GM18868 (cell line): ENCODE results near the gene TNXB.
"Not testable (repeated sequence)": the region's sequence is repeated elsewhere in the genome, so short reads cannot be mapped to it uniquely, and the experiment has no call there.

Experiments used
- ATAC-seq: cut with Tn5 transposase; IDR thresholded peaks from one replicate; pipeline ENCODE4 v1.9.1; 2021; ENCODE audit warnings: mild to moderate bottlenecking, moderate library complexity; ENCODE audit not compliant: unreplicated experiment

TNXB gene

DNA sequence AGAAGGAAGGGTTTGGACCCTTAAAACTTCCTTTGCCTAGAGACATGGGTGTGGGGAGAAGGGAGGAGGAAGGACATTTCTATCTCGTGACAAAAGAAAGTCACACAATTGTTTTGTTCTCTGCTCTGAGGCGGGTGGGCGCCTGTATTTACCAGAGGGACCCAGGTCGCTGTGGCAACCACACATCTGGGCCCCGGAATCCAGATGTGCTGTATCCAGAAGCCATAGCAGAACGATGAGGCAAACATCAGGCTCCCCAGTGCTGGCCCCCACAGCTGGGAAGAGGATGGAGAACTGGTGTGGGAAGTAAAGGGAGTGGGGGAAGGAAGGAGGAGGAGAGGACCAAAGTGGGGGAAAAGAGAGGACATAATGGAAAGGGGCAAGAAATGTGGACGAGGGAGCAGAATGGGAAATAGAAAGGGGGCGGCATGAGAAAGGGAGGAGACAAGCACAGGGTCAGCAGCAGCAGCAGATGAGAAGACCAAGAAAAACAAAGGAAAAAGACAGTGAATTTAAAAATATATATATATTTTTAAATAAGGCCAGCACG lies 3.4 kb upstream of the TNXB start:
- ATAC-seq, result no peak

DNA sequence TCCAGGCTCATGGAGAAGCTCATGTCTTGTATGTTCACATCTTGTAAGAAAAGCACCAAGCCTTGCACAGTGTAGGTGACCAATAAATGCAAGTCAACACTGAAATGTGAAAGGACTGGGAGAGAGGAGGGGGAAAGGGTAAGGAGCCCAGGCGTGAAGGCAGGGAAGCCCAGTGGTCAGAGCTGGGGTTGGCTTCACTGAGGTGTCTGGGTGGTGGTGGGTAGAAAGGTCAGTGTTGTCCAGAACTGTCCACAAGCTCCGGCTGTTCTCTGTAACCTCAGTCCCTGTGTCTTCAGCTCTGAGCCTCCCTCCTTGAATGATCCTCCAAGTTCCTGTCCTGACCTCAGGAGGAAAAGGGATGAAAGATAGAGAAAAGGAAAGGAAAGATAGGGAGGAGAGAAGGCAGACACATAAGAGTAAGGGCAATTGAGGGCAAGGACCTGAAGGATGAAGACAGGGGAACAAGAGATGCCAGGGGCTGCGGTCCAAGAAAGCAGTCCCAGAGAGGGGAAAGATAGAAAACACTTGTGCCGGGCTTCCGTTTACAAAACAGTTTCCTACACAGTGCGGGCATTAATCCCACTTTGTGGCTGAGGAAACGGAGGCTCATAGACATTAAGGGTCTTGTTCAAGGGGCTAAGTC lies 2.4 kb upstream of the TNXB start:
- no peak for ATAC-seq

DNA sequence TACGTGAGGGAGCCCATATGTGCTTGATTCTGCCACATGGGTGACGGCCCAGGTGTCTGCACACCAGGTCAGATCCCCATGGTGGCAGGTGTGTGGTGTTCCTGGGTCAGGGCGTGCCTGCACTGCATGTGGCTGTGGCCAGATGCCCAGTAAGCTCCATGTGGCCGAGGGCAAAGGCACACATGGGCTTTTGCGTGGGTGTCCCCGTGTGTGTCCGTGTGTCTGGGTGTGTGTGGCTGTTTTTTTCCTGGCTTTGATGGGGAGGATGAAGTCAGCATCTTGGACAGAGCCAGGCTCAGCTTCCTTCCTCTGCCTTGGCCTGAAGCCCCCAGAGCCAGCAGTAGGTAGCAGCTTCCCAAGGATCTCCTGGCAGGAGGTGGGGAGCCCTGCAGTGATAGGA lies 1.5 kb upstream of the TNXB start:
- ATAC-seq, result no peak

DNA sequence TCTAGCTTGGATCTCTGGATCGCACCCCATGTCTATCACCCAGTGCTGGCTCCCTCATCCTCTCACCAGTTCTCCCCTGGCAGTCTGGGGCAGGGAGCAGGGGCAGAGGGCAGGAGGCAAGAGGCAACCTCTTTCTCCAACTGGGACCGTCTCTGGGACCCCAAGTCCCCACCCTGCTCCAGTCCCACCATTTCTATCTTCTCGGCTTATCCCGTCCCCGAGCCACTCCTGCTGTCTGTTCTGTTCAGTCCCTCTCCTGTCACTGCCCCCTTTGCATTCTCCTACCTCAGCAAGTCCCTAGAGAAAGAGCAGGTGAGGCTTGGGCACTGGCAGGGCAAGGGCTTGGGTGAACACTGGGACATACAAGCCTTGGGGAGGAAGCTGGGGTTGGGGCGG lies 625 bp upstream of the TNXB start:
- ATAC-seq, result no peak

DNA sequence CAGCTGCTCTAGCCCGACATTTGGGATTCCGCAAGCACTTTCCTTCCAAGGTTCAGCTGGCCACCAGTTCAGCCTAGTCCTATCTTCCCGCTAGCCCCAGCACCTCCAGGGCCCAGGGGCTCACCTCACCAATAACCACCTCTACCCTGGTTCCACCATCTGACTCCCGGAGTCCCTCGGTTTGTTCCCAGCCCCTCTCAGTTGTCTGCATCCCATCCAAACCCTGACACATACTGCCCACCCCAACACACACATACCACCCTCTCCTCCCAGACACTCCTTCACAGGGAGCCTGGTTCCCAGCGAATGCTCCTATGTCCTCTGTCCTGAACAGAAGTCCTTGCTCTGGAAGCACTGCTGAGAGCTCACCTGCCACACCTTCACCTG lies 418 bp downstream of the TNXB start:
- no peak for ATAC-seq

DNA sequence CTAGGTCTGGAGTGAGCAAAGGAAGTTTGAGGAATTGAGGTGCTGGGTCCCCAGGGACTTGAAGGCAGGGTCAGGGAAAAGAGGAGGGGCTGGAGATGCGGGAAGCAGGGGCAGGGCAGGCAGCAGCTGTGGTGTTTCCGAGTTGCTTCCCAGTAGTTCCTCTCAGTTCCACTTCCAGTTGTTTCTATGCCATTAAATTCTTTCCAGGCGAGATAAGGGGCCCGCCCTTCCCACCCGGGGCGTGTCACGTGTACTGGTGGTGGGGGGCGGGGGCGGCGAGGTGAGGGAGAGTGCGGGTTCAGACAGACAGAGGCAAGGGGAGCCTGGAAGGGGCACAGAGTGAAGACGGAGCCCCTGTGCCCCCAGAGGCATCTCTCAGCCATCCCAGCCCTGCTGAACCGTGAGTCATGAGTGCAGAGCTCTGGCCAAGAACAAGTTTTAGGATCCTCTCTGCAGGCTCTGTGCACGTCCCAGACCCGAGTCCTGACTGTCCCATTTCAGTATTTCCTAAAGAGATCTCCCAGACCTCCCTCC lies 977 bp downstream of the TNXB start:
- no peak for ATAC-seq

DNA sequence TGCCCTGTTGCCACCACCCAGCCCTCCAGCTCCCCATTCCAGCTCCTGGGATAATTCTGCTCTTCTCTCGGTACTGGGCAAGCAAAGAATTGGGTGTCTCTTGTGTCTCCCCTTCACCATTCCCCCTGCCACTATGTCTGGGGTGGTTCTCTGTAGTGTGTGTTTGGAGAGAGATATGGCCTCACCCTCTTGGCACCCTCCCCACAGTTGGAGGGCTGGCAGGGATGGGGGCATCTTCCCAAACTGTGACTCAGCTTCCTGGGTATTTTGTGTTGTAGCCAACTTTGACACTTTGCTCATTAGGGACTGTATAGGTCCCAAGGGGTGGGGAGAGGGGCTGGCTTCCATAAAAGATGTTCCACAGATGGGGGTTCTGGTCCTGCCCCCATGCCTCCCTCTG lies 1.7 kb downstream of the TNXB start:
- ATAC-seq, result no peak

DNA sequence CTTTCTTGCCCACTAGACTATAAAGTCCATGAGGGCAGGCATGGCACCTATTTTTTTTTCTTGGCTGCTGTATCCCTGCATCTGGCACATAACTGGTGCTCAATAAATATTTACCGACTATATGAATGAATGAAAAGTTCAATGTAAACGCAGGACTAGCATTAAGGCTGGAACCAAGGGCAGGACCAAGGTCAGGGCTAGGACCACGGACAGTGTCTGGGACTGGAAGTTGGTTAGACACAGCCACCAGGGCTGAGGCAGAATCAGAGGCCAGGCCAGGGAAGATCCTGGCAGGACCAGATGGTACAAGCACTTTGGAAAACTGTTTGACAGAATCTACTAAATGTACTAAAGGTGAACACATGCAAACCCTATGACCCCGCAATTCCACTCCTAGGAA lies 3.7 kb downstream of the TNXB start:
- ATAC-seq, result no peak

DNA sequence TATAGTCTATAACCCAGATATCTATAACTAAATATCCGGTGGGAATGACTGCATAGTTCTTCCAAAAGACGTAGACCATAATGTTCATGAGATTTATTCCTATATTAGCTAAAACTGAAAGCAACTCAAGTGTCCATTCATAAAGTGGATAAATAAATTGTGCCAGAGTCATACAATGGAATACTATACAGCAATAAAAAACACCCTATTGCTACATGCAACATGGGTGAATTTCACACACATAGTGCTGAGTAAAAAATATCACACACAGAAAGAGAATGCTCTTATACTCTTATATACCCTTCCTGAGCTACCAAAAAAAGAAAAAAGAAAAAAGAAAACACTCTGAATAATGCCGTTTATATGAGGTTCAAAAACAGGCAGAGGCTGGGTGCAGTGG lies 6.9 kb downstream of the TNXB start:
- no peak for ATAC-seq

DNA sequence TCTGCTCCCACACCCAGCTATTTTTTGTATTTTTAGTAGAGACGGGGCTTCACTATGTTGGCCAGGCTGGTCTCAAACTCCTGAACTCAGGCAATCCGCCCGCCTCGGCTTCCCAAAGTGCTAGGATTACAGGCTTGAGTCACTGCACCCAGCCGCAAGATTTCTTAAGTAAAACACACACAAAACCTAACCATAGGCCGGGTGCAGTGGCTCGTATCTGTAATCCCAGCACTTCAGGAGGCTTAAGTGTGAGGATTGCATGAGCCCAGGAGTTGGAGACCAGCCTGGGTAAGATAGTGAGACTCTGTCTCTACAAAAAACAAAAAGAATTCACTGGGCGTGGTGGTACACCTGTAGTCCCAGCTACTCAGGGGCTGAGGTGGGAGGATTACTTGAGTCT lies 8.9 kb downstream of the TNXB start:
- not testable (repeated sequence) for ATAC-seq

DNA sequence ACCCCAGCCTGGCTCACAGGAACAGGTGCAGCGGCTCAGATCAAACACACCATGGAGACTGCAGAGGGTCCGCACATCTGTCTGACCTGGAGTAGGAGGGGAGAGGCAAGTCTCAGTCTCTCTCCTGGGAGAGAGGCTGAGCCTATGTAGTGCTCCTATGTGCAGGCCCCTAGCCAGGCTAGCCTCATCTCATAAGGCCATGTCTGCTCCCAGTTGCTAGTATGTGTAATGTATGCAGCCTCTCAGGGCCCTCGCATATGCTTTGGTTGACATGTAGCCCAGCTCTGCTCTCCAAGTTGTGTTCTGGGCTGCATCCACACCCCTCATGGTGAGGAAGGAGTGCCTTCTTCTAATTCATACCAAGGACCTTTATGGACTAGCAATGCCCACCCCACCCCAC lies 11.8 kb downstream of the TNXB start:
- no peak for ATAC-seq

DNA sequence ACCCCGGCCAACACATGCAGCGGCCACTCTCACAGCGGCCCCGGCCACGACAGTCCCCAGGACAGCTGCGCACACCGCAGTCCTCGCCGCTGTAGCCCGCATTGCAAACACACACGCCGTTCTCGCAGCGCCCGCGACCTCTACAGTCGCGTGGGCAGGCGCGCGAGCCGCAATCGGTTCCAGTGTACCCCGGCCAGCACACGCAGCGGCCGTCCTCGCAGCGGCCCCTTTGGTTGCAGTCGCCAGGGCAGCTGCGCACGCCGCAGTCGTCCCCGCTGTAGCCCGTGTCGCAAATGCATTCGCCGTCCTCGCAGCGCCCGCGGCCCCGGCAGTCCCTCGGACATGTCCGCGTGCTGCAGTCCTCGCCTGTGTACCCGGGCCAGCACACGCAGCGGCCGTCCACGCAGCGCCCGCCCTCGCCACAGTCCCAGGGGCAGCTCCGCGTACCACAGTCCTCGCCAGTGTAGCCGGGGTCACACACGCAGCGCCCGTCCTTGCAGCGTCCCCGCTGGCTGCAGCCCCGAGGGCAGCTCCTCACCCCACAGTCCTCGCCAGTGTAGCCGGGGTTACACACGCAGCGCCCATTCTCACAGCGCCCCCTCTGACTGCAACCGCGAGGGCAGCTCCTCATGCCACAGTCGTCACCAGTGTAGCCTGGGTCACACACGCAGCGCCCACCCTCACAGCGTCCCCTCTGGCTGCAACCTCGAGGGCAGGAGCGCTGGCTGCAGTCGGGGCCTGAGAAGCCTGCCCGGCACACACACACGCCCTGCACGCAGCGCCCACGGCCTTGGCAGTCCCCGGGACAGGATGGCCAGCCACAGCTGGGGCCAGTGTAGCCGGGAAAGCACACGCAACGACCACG lies 12.5 kb downstream of the TNXB start:
- no peak for ATAC-seq

DNA sequence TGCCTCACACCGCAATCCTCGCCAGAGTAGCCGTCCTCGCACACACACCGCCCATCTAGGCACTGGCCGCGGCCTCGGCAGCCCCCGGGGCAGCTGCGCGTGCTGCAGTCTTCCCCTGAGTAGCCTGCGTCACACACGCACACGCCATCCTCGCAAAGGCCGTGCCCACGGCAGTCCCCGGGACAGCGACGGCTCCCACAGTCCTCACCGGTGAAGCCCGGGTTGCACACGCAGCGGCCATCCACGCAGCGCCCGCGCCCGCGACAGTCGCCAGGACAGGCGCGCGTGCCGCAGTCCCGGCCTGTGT lies 13.1 kb downstream of the TNXB start:
- no peak for ATAC-seq

DNA sequence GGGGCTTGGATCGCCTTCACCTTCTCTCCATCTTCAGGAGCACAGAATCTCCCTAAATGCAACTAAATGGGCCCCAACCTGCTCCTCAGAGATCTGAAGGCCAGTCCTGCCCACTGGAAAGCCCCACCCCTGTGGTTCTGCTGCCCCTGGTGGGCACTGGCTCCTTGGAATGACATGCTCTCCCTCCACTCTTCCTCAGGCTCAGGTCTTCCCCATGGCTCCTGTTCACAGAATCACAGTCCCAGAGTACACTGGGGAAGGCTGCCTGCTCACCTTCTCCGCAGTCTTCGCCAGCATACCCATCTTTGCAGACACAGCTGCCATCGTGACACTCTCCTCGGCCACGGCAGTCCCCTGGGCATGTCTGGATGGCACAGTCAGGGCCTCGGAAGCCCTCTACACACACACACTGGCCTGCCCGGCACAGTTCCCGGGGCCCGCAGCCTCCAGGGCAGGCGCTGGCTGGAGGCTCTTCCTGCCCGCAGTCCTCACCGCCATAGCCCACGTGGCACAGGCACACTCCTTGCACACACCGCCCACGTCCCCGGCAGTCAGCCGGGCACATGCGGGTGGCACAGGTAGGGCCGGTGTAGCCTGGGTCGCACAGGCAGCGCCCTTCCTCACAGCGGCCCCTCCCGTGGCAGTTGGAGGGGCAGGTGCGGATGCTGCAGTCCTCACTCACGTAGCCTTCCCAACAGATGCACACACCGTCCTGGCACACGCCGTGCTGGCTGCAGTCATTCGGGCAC lies 13.6 kb downstream of the TNXB start:
- no peak for ATAC-seq

DNA sequence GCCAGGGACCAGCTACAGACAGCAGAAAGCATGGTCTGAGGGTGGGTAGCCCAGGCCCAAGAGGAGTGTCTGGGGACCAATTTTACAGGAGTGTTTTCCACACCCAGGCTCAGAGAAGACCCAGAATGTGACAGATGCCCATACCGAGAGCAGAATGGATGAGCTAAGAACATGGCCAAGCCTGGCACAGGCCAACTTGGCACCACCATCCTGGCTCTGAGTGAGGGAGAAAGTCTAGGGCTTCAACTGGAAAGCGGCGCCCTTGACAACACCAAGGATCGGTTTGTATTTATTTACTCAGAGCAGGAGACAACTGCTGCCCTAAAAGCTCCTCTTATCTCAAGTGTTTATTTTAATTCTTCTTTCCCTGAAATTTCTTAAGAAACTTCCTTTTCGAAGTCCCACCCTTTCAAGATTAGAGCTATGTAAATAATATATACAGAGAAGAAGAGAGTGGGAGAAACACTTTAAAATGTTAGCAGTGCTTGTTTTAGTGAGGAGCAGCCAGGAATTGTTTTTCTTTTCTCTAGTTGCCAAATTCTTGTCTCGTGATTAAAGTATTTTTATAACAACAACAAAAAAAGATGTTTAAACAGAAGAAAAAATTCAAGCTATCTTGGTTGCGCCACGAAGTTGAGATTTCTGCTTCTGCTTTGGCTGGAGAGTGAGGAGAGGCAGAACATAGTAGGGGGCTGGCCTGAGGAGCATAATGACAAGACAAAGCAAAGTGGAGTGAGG lies 16.2 kb downstream of the TNXB start:
- ATAC-seq, result no peak

DNA sequence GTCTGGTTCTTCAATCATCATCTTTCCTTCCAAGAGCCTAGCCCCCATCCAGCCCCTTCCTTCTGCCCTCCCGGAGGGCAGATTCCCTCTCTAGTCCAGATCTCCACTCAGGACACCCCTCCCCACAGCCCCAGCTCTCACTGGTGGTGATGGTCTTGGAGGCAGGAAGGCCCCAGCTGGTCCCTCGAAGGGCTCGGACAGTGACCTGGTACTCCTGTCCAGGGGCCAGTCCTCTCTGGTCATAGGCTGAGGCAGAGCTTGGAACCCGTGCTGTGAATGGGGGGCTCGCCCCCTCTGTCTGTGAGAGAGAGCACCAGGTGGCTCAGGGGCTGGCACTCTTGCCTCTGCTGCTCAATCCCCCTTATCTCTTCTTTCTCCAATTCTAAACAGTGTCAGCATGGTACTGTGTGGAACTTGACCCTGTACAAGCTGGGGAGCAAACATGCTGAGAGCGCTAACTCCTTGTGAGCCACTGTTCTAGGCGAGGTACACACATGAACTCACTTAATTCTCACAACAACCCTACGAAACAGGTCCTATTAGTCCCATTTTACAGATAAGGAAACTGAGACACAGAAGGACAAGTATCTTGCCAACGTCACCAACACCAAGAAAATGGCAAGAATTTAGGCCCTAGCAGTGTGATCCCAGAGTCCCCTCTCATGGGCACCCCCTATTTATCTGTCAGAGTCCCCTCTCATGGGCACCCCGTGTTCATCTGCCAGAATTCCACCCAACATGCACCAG lies 19.9 kb downstream of the TNXB start:
- no peak for ATAC-seq

DNA sequence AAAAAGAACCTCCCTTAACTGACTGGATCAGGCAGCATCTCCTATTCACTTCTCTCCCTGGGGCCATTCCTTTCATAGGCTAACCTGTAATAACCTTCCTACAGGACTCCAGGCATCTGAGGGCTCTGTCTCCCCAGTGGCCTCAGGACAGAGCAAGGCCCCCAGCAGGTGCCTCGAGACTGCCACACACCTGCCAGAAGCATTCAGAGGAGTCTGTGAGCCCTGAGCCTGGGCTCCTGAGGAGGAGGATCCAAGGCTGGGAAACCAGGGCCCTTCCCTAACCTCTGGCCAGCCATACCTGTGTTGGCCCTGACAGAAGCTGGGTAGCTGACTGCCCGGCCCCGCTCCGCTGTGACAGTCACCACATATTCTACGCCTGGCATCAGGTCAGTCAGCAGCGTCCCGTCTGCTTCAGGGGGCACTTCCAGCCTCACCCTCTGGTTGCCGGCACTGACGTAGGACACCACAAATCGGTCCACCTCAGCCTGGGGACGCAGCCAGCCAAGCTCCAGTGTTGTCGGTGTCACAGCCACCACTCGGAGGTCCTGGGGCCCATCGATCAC lies 20.6 kb downstream of the TNXB start:
- ATAC-seq, result no peak

DNA sequence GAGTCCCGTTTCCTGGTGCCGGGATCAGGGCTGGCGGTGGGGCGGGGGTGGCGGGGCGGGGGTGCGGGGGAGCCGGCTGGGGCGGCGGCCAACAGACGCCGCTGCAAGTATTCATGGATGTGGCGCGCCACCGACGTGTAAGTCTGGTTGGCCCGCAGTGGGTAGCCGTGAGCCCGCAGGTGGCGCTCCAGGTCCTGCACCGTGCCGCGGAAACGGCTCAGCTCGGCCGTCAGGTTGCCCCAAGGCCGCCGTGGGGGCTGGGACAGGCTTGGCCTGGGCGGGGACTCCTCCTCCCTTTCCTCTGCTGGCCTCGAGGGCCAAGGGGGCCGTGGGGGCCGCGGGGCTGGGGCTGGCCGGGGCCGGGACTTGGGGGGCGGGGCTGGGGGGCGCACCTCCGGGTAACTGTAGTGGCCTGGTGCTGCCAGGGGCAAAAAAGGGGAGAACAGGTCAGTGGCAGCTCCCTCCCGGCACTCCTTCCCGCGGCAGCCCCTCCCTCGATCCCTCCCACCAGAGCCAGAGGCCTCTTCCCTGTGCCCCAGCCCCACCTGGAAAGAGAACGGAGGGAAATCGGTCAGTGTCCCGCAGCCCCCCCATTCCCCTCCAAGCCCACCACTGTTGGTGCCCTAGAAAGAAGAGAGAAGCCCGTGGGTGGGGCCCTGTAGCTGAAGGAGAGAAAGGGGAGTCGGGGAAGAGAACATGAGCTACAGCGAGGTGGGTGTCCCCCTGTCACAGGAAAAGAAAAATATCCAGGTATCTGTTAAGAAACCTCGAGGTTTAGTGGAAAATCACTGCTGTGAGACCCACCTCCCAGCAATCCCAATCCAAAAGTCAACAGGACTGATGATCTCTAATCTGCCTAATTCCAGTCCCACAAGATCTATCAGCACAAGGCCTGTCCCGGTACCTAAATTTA lies 21.3 kb downstream of the TNXB start:
- ATAC-seq, result no peak
